GM21717 (cell line): ENCODE results near the gene CHD5.
"Not testable (repeated sequence)": the region's sequence is repeated elsewhere in the genome, so short reads cannot be mapped to it uniquely, and the experiment has no call there.

Source experiments
- ATAC-seq: cut with Tn5 transposase; IDR thresholded peaks from one replicate; pipeline ENCODE4 v1.9.1; 2021; ENCODE audit warnings: mild to moderate bottlenecking, moderate library complexity; ENCODE audit not compliant: unreplicated experiment

CHD5 gene

GRCh38 chr1:6180268-6180706, at the start of gene CHD5:
TSS of gene CHD5 (minus strand) at chr1:6180321. CDS start at chr1:6180023, 298 bp downstream.
- no peak for ATAC-seq

DNA sequence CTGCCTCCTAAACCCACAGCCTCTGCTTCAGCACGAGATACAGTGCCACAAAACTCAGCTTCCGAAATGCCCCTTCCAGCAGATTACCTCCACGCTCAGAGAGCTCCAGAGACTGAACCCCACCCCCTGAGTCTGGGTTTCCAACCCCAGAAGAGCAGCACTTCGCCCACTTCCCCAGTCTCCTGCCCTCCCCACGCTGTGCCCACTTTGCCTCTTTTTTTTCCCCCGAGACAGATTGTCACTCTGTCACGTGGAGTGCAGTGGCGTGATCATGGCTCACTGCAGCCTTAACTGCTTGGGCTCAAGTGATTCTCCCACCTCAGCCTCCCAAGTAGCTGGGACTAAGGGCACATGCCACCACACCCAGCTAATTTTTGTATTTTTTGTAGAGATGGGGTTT, 45.5 kb upstream of the CHD5 start:
- no peak for ATAC-seq

DNA sequence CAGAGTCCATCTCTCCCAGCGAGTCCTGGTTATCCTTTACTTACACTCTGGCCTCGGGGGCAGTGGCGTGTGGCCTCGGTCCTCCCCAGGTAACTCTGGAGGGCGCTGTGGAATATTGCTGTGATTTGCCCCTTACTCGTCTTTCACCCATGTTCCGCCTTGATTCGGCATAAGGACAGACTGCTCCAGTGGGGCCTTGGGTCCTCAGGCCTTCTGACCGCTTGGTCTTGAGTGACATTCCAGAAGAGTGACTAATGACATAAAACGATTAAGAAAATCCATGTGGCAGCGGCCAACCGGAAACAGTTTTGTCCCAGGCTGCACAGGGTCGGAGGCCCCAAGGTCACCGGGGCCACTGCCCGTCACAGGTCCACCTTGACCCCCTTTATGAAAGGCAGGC, 44.6 kb upstream of the CHD5 start:
- ATAC-seq, result no peak

- no peak for ATAC-seq
Observed at GRCh38 chr1:6223617-6224016, 43.5 kb upstream of the CHD5 start.

- ATAC-seq, result no peak
Observed at GRCh38 chr1:6222636-6223035, 42.5 kb upstream of the CHD5 start.

- ATAC-seq, result no peak
Observed at GRCh38 chr1:6221210-6221784, 41.2 kb upstream of the CHD5 start.

DNA sequence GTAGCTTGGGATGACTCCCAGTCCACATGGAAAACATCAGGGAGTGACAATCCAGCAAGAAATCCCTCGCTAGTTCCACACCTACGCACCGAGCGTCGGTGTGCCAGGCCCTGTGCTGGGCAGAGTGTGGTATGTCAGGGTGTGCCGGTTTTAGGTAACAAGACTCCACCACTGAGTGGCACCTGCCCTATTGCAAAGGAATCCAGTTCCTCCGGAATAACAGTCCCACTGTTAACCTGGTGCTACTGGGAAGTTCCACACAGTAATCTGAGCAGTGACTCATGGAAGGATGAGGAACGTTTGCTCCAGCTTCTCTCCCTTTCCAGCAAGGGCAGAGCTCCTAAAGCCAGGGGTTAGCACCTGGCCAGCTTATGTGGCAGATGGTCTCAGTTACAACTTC, 40.1 kb upstream of the CHD5 start:
- ATAC-seq, result no peak

DNA sequence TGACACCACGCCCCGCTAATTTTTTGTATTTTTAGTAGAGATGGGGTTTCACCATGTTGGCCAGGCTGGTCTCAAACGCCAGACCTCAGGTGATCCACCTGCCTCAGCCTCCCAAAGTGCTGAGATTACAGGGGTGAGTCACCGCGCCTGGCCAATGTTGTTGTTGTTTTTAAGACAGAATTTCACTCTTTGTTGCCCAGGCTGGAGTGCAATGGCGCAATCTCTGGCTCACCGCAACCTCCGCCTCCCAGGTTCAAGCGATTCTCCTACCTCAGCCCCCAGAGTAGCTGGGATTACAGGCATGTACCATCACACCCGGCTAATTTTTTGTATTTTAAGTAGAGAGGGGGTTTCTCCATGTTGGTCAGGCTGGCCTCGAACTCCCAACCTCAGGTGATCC, 39.5 kb upstream of the CHD5 start:
- not testable (repeated sequence) for ATAC-seq

GRCh38 chr1:6218375-6219164, 38.4 kb upstream of the CHD5 start:
- no peak for ATAC-seq

GRCh38 chr1:6212193-6212959, 32.3 kb upstream of the CHD5 start:
- no peak for ATAC-seq

- ATAC-seq, result no peak
Observed at GRCh38 chr1:6211731-6212130, 31.6 kb upstream of the CHD5 start.

DNA sequence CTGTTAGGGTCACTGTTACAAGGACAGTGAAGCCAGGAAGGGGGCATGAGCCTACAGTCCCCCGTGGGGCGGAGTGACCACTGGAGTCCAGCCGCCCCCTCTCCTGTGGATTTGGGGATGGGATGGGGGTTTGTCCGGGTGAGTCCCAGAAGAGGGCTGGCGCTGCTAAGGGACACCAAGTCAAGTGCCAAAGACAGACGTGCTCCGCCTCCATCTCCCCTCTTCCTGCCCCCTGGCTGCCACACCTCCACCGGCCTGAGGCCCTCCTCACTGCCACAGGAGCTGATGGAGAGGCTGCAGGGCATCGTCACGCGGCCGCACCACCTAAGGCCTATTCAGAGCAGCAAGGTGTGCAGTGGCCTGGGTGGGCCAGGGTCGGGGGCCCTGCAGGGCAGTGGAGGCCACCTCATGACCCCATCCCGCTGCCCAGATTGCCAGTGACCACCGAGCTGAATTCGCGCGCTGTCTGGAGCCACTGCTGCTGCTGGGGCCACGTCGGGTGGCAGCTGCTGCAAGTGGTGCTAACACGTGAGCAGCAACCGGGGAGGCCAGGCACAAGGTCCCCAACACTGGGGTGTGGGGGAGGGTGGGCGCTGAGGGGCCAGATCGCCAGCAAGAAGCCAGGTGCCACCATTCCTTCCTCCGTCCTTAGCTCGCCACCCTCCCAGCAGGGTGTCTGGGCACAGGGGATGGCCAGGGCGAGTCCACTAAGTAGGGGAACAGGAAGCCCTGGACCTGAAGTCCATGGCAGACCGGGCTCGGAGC, 30.7 kb upstream of the CHD5 start:
- ATAC-seq, result no peak

GRCh38 chr1:6209661-6210580, 29.8 kb upstream of the CHD5 start:
- no peak for ATAC-seq

- ATAC-seq, result no peak
Observed at GRCh38 chr1:6208723-6209660, 28.9 kb upstream of the CHD5 start.

GRCh38 chr1:6207921-6208320, 27.8 kb upstream of the CHD5 start:
- ATAC-seq, result no peak

DNA sequence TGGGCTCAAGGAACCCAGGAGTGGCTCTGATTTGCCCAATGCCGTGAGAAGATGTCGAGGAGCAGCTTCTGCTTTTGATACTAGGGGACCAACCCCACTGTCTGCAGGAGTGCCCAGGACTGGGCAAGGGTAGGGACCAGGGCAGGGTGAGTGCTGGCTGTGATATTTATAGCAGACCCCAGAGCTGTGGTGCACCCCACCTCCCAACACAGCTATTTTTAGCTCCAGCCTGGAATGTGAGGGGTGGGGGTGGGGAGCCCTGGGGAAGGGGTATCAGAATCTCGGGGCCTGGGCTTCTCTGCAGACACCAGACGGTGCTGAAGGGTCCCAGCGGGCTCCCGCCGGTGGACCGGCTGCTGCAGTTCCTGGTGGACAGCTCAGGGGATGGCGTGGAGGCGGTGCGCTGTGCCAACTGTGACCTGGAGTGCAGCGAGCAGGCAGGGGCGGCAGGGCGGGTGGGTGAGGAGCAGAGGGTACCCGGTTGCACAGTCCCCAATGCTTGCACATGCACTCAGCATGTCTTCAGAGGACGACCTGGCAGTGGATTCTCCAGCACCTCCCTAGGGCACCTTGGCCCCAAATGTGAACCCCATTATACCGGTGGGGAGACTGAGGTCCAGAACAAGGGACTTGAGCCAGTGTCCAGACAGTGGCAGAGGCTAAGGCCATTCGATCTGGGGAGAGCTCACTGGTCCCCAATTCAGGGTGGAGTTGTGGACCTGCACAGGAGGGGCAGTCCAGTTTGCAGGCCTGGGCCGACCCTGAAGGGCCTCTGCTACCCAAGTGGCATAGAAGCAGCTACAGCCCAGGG, 27.2 kb upstream of the CHD5 start:
- ATAC-seq, result no peak

GRCh38 chr1:6206520-6206855, 26.4 kb upstream of the CHD5 start:
- no peak for ATAC-seq

DNA sequence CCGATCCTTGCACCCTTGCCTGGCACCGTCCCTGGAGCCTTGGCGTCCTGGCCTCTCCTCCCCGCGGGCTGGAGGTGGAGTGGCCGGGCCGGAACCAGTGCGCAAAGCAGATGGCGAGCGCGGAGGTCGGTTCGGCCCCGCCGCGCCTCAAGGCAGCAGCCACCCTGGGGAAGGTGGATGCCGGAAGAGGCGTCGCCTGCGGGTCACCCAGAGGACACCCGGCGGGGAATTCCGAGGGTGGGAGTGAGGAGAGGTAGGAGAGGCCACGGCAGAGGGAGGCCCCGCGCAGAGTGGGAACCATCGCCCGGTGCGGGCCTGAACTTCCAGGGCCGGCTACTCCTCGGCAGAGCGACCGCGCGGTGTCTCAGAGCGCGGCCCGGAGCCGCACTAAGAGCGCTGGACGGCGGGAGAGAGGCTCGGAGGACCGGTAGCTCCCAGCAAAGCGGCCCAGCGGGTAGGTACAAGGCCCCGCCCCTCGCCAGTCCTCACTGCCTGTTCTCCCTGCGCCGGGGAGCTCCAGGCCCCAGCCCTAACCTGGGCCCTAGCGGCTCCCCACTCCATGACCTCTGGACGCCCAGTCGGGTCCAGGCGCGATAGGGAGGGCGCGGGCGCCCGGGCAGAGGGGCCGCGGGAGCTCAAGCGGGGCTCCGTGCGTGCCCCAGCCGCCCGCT, 25.9 kb upstream of the CHD5 start, which contains the start of gene RNF207:
Gene RNF207, plus strand, starts transcription at position 271 of the 671 bp plus-strand sequence. CDS start 417 bp downstream, outside the sequence.
- peak; percentile 66 for ATAC-seq
